Gastroesophageal sphincter (tissue), 4 donors: ENCODE measurements around the gene JAGN1. TPM values are rescaled to one million over a fixed set of nuclear protein-coding genes. Genes with fewer than 3 reads are reported as not detected.
"Not testable (repeated sequence)": the region's sequence is repeated elsewhere in the genome, so short reads cannot be mapped to it uniquely, and the experiment has no call there.

Experiments used
- ATAC-seq: fragments of 150-250 bp; one replicate; pipeline ENCODE4 v1.9.1; 2016; ENCODE audit warnings: mild to moderate bottlenecking, moderate library complexity
- H3K27ac ChIP-seq, 4 donors: fragments of 200-600 bp; sonication (generic) in 3 of 4; 1 replicate in 3 of 4; 2 replicates in 1 of 4; pipeline ENCODE4 v1.5.1; 2016 to 2019
- H3K27me3 ChIP-seq: fragments of 200-600 bp; sonication (generic); one replicate; pipeline ENCODE4 v1.5.1; 2019
- H3K36me3 ChIP-seq, 2 donors: fragments of 200-600 bp; sonication (generic); one replicate each; pipeline ENCODE4 v1.5.1; 2019; ENCODE audit warnings: control low read depth in 1 of 2
- H3K4me1 ChIP-seq, 3 donors: fragments of 200-600 bp; sonication (generic); 1 replicate in 2 of 3; 2 replicates in 1 of 3; pipeline ENCODE4 v1.5.1; 2016 to 2019; ENCODE audit warnings: control low read depth in 2 of 3
- H3K4me3 ChIP-seq, 2 donors: fragments of 200-600 bp; sonication (generic); one replicate each; pipeline ENCODE4 v1.5.1; 2019; ENCODE audit warnings: mild to moderate bottlenecking in 1 of 2, moderate library complexity in 1 of 2
- H3K9me3 ChIP-seq, 3 donors: fragments of 200-600 bp; sonication (generic); one replicate each; pipeline ENCODE4 v1.5.1; 2017 to 2019; ENCODE audit warnings: control low read depth in 2 of 3
- EP300 ChIP-seq: sonication (generic); formaldehyde crosslinking; IDR thresholded peaks from one replicate; pipeline ENCODE4 v1.6.1; 2017; ENCODE audit warnings: antibody characterized with exemption, mild to moderate bottlenecking
- POLR2A ChIP-seq, 2 donors: fragments of 450-650 bp; IDR thresholded peaks; one replicate each; pipeline ENCODE4 v1.6.1; 2017; ENCODE audit warnings: antibody characterized with exemption in 2 of 2, mild to moderate bottlenecking in 2 of 2, moderate library complexity in 1 of 2
- POLR2AphosphoS5 ChIP-seq: sonication (generic); formaldehyde crosslinking; IDR thresholded peaks from one replicate; pipeline ENCODE4 v1.6.1; 2017; ENCODE audit warnings: antibody characterized with exemption
- WGBS, 2 donors: methylation state at CpG; one replicate each; pipeline ENCODE4 v1.1.5; 2018; ENCODE audit warnings: low coverage in 1 of 2; 5-methylcytosine and 5-hydroxymethylcytosine counted together
- total RNA-seq, 4 donors: library from RNA; depleted of rRNA; stranded (reverse); fragments of >200 nt; gene quantifications; one replicate each; pipeline ENCODE4 v1.1.0, GENCODE V29; 2016
- TF ChIP-seq, protein P1 (sequence below), 4 experiments: fragments of 200-600 bp in 2 of 4; fragments of 450-650 bp in 2 of 4; sonication (generic) in 1 of 4; IDR thresholded peaks; one replicate each; pipeline ENCODE4 v1.5.1; 2017 to 2019; ENCODE audit warnings: antibody characterized with exemption in 4 of 4, mild to moderate bottlenecking in 2 of 4, moderate library complexity in 2 of 4

Gene JAGN1
- total RNA-seq, 4 donors from 2014 or later: 23.4 to 39.3 (median 31.7) TPM

DNA sequence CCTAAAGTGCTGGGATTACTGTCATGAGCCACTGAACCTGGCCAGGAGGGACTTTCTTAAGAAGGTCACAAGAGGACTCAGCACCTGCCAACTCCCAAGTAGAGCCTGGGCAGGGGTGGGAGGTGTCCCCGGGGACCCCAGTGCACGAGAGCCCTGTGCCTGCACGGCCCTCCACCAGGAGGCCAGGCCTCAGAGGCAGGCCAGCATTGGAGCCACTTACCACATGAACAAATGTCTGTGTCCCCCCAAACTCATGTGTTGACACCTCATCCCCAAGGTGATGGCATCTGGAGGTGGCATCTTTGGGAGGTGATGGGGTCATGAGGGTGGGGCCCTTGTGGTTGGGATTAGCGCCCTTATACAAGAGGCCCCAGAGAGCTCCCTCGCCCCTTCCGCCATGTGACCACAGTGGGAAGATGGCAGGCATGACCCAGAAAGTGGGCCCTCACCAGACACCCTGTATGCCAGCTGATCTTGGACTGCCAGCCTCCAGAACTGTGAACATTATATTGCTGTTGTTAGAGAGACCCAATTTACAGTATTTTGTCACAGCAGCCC, 43.4 kb upstream of the JAGN1 start:
- H3K27me3 ChIP-seq: no peaks in the 10 kb centered on the region
- ATAC-seq: no peak
- no peak overlapping the region for H3K27ac ChIP-seq
- TF ChIP-seq, protein P1, sequence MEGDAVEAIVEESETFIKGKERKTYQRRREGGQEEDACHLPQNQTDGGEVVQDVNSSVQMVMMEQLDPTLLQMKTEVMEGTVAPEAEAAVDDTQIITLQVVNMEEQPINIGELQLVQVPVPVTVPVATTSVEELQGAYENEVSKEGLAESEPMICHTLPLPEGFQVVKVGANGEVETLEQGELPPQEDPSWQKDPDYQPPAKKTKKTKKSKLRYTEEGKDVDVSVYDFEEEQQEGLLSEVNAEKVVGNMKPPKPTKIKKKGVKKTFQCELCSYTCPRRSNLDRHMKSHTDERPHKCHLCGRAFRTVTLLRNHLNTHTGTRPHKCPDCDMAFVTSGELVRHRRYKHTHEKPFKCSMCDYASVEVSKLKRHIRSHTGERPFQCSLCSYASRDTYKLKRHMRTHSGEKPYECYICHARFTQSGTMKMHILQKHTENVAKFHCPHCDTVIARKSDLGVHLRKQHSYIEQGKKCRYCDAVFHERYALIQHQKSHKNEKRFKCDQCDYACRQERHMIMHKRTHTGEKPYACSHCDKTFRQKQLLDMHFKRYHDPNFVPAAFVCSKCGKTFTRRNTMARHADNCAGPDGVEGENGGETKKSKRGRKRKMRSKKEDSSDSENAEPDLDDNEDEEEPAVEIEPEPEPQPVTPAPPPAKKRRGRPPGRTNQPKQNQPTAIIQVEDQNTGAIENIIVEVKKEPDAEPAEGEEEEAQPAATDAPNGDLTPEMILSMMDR (IDR thresholded peaks at IDR 0.05): no peak
- no peak for TF ChIP-seq POLR2A (IDR thresholded peaks at IDR 0.05)
- H3K9me3 ChIP-seq: no peaks in the 10 kb centered on the region
- 83% methylated on average over 1 of the region's 6 CpGs; no CpG with 5 or more reads in 1 of the 2 donors for WGBS, 2 donors
- H3K4me3 ChIP-seq: no peak overlapping the region
- peaks cover 0 to under 1% of the 10 kb centered on the region in 2 donors for H3K36me3 ChIP-seq
- H3K4me1 ChIP-seq: peaks cover 0 to 21% (median 0%) of the 10 kb centered on the region in 3 donors

DNA sequence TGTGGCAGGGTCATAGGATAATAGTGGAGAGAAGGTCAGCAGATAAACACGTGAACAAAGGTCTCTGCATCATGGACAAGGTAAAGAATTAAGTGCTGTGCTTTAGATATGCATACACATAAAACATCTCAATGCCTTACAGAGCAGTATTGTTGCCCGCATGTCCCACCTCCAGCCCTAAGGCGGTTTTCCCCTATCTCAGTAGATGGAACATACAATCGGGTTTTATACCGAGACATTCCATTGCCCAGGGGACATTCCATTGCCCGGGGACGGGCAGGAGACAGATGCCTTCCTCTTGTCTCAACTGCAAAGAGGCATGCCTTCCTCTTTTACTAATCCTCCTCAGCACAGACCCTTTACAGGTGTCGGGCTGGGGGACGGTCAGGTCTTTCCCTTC, 42.5 kb upstream of the JAGN1 start:
- not testable (repeated sequence) for H3K36me3 ChIP-seq, H3K4me3 ChIP-seq, H3K27ac ChIP-seq, ATAC-seq, H3K9me3 ChIP-seq, H3K27me3 ChIP-seq
- 53 to 69% methylated on average over 5 to 6 of the region's 9 CpGs for WGBS, 2 donors
- H3K4me1 ChIP-seq: peaks cover 0 to 13% (median 0%) of the 10 kb centered on the region in 3 donors

DNA sequence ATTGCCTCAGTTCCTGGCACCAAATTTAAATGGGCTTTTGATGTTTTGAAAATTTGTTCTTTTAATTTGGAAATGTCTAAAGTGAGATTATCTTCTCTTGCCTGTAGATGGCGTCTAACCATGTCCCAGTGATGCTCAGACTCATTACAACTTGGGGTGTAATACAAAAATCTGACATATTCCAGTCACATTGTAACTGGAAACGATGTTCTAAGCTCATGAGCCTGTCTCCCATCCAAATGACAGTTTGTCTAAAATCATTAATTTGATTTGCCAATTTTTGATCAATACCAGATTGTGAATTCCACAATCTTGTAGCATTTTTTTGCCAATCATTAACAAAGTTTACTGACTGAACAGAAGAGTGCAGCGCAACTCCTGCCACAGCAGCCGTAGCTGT, 41.5 kb upstream of the JAGN1 start:
- not testable (repeated sequence) for ATAC-seq, H3K27ac ChIP-seq, H3K36me3 ChIP-seq, H3K4me3 ChIP-seq, H3K9me3 ChIP-seq, H3K27me3 ChIP-seq, H3K4me1 ChIP-seq
- TF ChIP-seq POLR2AphosphoS5: peak; percentile 16
- TF ChIP-seq, protein P1 (IDR thresholded peaks at IDR 0.05): peak in 3 of 4 experiments; percentile 61 to 72 (median 65)
- 33 to 37% methylated on average over 4 of the region's 4 CpGs for WGBS, 2 donors

DNA sequence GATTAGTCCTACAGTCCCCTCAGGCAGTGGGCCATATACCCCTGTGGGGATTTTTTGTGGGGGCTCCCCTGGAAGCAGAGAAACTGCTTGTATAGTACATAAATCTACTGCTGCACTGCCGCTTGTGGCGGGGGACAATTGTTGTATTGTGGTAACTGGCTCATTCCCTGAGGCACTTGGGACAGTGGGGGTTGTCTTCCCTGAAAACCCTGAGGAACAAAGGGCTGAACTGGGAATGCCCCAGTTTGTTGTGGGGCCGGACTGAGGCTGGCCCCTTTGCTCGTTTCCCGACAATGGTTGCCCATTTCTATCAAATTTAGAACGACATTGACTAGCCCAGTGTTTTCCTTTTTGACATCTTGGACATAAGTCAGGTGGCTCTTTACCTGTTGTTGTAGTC, 39.0 kb upstream of the JAGN1 start:
- not testable (repeated sequence) for ATAC-seq, H3K36me3 ChIP-seq, H3K27ac ChIP-seq, H3K4me1 ChIP-seq, H3K9me3 ChIP-seq, H3K4me3 ChIP-seq, H3K27me3 ChIP-seq
- WGBS, 2 donors: 60 to 67% methylated on average over 1 to 2 of the region's 6 CpGs

DNA sequence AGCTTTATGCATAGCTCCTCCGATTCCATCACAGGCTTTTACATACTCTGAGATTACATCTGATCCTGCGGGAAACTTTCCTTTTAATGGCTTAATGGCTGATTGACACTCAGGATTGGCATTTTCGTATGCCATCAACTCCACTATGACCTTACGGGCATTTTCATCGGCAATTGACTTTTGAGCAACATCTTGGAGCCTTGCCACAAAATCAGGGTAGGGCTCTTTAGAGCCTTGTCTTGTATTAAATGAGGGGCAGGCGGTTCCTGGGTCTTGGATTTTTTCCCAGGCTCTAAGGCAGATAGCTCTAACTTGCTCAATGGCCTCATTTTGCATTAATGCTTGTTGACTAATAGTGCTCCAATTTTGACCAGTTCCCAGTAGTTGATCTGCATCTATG, 38.5 kb upstream of the JAGN1 start:
- H3K9me3 ChIP-seq, H3K4me3 ChIP-seq, H3K4me1 ChIP-seq, H3K36me3 ChIP-seq, H3K27me3 ChIP-seq, H3K27ac ChIP-seq, ATAC-seq: not testable (repeated sequence)
- 72 to 78% methylated on average over 4 to 6 of the region's 6 CpGs for WGBS, 2 donors

DNA sequence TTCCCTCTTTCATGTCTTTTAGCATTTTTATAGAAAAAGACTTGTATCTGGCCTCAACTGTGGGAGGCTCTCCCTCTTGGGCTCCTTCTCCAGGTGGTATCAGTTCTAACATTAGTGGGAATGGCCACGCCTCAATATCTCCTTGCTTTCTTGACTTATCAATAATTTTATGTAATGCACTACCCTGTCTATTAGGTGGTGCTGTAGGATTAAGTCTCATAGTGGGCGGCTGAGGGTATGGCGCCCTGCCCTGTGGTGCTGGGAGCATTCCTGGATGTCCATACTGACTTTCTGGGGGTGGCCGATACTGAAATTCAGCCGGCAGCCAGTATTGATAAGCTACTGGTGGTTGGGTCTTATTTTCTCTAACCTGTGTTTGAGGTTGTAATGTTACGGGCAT, 37.9 kb upstream of the JAGN1 start:
- 97 to 100% methylated on average over 1 to 5 of the region's 6 CpGs for WGBS, 2 donors
- H3K4me1 ChIP-seq: no peaks in the 10 kb centered on the region
- no peaks in the 10 kb centered on the region for H3K9me3 ChIP-seq
- no peak for ATAC-seq
- TF ChIP-seq, protein P1 (IDR thresholded peaks at IDR 0.05): no peak
- TF ChIP-seq POLR2AphosphoS5: no peak
- no peak for TF ChIP-seq POLR2A (IDR thresholded peaks at IDR 0.05)
- no peak for TF ChIP-seq EP300
- H3K36me3 ChIP-seq: no peaks in the 10 kb centered on the region
- no peak overlapping the region for H3K4me3 ChIP-seq
- H3K27me3 ChIP-seq: no peaks in the 10 kb centered on the region
- H3K27ac ChIP-seq: no peak overlapping the region

DNA sequence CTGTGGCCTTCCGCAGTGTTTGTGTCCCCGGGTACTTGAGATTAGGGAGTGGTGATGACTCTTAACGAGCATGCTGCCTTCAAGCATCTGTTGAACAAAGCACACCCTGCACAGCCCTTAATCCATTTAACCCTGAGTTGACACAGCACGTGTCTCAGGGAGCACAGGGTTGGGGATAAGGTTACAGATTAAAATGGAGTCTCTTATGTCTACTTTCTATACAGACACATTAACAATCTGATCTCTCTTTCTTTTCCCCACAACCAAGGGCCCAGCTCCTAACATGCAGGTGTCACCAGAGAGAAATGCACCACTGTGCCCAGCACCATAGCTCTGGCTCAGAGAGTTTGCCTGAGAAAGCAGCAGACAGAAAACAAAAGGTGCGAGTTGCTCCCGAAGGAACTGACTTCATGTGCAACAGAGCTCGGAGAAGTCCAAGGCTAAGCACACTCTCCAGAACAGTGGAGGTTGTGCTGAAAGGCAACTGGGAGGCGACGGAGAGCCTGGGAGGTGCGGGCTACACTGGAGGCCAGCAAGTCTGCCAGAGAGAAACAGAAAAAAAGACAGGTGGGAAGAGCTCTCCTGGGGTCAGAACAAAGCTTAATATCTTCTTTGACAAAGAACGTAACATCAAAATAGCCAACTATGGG, 36.0 kb upstream of the JAGN1 start:
- ATAC-seq, H3K36me3 ChIP-seq, H3K4me1 ChIP-seq, H3K4me3 ChIP-seq, H3K27me3 ChIP-seq, H3K27ac ChIP-seq, H3K9me3 ChIP-seq: not testable (repeated sequence)
- WGBS, 2 donors: 60% methylated on average over 7 of the region's 11 CpGs; no CpG with 5 or more reads in 1 of the 2 donors
